GM23248 (cell line): ENCODE data around the gene SDCCAG8.

Experiments used
- EZH2 ChIP-seq: fragments of 200-600 bp; sonication (generic); IDR thresholded peaks from 2 replicates; pipeline ENCODE4 v1.6.1; 2018; ENCODE audit warnings: antibody characterized with exemption, mild to moderate bottlenecking; ENCODE audit not compliant: insufficient read depth, poor library complexity, severe bottlenecking
- EZH2phosphoT487 ChIP-seq: fragments of 200-600 bp; sonication (generic); IDR thresholded peaks from 2 replicates; pipeline ENCODE4 v1.6.1; 2018; ENCODE audit warnings: antibody characterized with exemption, moderate library complexity, mild to moderate bottlenecking, low read depth; ENCODE audit not compliant: insufficient read depth

GRCh38 chr1:243433737-243434370 lies 178.0 kb downstream of the SDCCAG8 start:
- TF ChIP-seq EZH2 (no peak), EZH2phosphoT487 (no peak)
